Nephron (organoid): ENCODE measurements around the gene DHX8.
A peak's percentile ranks its signal among the peaks of the same experiment; 100 is the strongest.

Source experiments
- H3K27ac Mint-ChIP-seq, 3 experiments: 2 replicates each; pipeline ENCODE4 v1.8.0; 2020; ENCODE audit warnings: mixed read lengths in 3 of 3, mild to moderate bottlenecking in 2 of 3, moderate library complexity in 1 of 3
- H3K27me3 Mint-ChIP-seq: 2 replicates; pipeline ENCODE4 v1.8.0; 2021; ENCODE audit warnings: low read depth, mild to moderate bottlenecking, moderate library complexity, mixed read lengths
- H3K36me3 Mint-ChIP-seq: 2 replicates; pipeline ENCODE4 v1.8.0; 2020; ENCODE audit warnings: low read depth, mixed read lengths
- H3K4me1 Mint-ChIP-seq: 2 replicates; pipeline ENCODE4 v1.8.0; 2020; ENCODE audit warnings: mixed read lengths
- H3K4me3 Mint-ChIP-seq, 3 experiments: 2 replicates each; pipeline ENCODE4 v1.8.0; 2020; ENCODE audit warnings: mild to moderate bottlenecking in 3 of 3, mixed read lengths in 3 of 3, moderate library complexity in 2 of 3
- H3K9me3 Mint-ChIP-seq: 2 replicates; pipeline ENCODE4 v1.8.0; 2020; ENCODE audit warnings: mixed read lengths
- TF ChIP-seq, protein P1 (sequence below), 3 experiments: fragments of 200-600 bp; sonication (generic); IDR thresholded peaks; one replicate each; pipeline ENCODE4 v1.5.0; 2021; ENCODE audit warnings: antibody characterized with exemption in 3 of 3; ENCODE audit not compliant: unreplicated experiment in 3 of 3

Gene DHX8

DNA sequence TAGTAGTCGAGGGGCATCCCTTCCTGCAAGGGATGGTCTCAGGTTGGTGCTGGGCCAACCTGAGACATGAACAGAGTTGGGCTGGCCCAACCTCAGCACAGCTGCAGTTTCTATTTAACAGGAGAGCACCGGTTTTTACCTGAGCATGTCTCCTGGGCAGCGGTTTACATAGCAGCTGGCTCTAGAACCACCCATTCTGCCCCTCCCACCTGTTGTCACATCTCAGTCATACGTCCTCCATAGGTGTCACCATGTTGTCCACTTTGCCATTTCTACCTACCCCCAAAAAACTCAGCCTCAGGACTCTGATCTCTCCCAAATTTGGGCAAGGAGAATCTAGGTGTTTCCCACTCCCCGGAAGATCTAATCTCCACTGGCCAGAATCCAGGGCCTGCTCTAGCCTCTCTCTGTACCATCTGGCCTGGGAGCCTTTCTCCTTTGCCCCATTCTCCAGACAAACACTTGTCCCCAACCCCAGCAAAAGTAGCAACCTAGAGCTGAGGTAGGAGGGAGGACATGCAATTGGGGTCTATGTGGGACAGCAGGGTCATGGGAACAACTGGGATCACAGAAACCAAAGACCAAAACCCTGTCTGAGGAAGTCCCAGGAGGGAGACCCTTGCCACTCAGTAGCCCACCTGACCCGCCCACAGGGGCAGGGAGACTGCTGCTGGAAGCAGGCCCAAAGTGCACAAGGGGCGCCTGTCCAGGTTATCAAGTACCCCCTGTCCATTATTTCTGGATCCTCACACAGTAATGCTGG, 43.3 kb downstream of the DHX8 start:
- TF ChIP-seq, protein P1, sequence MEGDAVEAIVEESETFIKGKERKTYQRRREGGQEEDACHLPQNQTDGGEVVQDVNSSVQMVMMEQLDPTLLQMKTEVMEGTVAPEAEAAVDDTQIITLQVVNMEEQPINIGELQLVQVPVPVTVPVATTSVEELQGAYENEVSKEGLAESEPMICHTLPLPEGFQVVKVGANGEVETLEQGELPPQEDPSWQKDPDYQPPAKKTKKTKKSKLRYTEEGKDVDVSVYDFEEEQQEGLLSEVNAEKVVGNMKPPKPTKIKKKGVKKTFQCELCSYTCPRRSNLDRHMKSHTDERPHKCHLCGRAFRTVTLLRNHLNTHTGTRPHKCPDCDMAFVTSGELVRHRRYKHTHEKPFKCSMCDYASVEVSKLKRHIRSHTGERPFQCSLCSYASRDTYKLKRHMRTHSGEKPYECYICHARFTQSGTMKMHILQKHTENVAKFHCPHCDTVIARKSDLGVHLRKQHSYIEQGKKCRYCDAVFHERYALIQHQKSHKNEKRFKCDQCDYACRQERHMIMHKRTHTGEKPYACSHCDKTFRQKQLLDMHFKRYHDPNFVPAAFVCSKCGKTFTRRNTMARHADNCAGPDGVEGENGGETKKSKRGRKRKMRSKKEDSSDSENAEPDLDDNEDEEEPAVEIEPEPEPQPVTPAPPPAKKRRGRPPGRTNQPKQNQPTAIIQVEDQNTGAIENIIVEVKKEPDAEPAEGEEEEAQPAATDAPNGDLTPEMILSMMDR (IDR thresholded peaks at IDR 0.05; ENCODE audit: unreplicated experiment in 3 of 3), result no peak
- Mint-ChIP-seq H3K9me3 (no peaks in the 10 kb centered on the region), H3K4me3 (no peak overlapping the region), H3K27ac (no peak overlapping the region), H3K27me3 (peaks cover 15% of the 10 kb centered on the region), H3K36me3 (peaks cover 49% of the 10 kb centered on the region), H3K4me1 (peaks cover 37% of the 10 kb centered on the region)

DNA sequence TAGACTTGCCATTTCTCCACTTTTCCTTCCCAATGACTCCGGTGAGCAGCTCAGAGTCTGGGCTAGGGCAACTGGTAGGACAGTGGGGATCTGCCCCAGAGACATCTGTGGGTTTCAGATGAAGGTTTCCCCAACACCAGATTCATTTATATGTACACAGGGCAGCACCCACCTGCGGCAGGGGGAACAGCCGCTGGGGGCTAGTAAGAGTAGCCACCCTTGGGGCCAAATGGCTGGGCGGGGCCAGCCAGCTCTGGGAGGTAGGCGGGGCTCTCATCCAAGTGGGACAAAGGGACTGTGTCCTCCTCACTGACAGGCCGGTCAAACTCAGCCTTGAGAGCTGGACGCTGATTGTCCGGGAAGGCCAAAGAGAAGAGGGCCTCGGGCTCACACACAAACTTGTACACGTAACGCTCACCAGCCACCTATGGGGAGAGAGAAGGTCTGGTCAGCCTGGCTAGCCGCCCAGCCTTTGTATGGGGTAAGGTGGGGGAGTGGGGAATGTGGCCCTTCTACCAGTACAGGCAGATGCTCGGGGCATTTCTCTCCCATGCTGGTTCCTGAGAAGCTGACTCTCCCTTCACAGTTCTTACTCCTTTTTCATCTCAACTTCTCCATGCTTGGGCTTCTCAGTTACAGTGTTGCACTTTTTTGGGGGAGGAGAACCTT, 44.7 kb downstream of the DHX8 start:
- peaks cover 37% of the 10 kb centered on the region for H3K4me1 Mint-ChIP-seq
- no peaks in the 10 kb centered on the region for H3K9me3 Mint-ChIP-seq
- H3K36me3 Mint-ChIP-seq, result peaks cover 45% of the 10 kb centered on the region
- TF ChIP-seq, protein P1 (IDR thresholded peaks at IDR 0.05; ENCODE audit: unreplicated experiment in 3 of 3), result no peak
- H3K27ac Mint-ChIP-seq, result peak overlapping the region in 1 of 3 experiments; percentile 21
- H3K27me3 Mint-ChIP-seq, result peaks cover 18% of the 10 kb centered on the region
- H3K4me3 Mint-ChIP-seq, result no peak overlapping the region

DNA sequence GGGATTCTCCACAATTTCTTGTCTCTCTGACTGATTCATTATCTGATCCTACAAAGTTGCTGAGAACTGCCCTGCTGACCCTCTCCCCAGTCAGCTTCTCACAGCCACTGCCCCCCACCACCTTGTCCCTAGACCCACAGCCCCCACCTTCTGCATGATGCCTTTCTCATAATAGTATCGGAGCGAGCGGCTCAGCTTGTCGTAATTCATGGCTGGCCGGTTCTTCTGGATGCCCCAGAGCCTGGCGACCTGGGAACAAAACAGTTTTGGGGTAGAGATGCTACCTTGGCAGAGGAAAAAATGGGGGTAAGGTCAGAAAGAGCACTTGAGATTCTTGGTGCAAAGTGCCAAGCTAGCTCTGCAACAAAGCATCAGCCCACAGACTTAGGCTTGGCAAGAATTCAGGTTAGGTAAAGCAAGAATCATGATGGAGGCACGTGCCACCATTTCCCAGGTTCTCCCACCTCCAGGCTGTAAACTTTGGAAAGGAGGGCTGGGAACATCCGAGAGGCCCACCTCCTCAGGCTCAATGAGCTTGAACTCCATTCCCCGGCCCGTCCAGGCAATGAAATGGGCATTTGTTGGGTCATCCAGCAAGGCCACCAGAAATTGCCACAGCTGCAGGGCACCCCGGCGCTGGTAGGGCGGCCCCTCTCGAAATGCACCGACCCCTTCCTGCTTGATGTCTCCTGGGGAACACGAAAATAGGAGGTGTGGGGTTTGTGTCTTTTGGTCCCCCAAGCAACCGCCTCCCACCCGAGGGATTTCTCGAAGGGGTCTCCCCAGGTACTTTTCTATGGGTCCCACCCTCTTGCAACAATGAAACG, 45.4 kb downstream of the DHX8 start:
- Mint-ChIP-seq H3K4me3 (no peak overlapping the region), H3K4me1 (peaks cover 37% of the 10 kb centered on the region), H3K36me3 (peaks cover 38% of the 10 kb centered on the region), H3K9me3 (no peaks in the 10 kb centered on the region), H3K27me3 (peaks cover 18% of the 10 kb centered on the region), H3K27ac (peak overlapping the region in 1 of 3 experiments; percentile 21)
- TF ChIP-seq, protein P1 (IDR thresholded peaks at IDR 0.05; ENCODE audit: unreplicated experiment in 3 of 3), result no peak

DNA sequence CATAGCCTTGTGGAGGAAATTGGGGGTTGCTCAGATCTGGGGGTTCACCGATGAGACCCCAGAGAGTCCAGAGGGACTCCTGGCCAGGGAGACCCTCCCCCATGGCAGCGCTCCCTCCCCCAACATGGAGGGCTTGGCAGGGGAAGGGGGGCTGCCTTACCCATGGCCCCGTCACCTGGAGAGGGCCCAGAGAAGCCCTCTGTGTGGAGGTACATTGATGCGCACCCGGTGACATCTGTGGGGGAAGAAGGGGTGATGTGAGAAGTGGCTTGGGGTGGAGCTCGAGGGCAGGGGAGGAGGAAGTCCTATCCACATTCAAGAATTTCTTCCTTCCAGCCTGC, 46.1 kb downstream of the DHX8 start:
- Mint-ChIP-seq H3K9me3 (no peaks in the 10 kb centered on the region), H3K27me3 (peaks cover 18% of the 10 kb centered on the region), H3K36me3 (peaks cover 31% of the 10 kb centered on the region), H3K4me3 (peak overlapping the region; percentile 63 to 74 (median 67)), H3K4me1 (peaks cover 37% of the 10 kb centered on the region), H3K27ac (peak overlapping the region; percentile 84 to 96 (median 95))
- TF ChIP-seq, protein P1 (IDR thresholded peaks at IDR 0.05; ENCODE audit: unreplicated experiment in 3 of 3), result no peak

- peaks cover 22% of the 10 kb centered on the region for H3K27me3 Mint-ChIP-seq
- TF ChIP-seq, protein P1 (IDR thresholded peaks at IDR 0.05; ENCODE audit: unreplicated experiment in 3 of 3), result no peak
- peak overlapping the region; percentile 84 to 96 (median 95) for H3K27ac Mint-ChIP-seq
- H3K4me3 Mint-ChIP-seq, result peak overlapping the region; percentile 63 to 74 (median 67)
- peaks cover 26% of the 10 kb centered on the region for H3K36me3 Mint-ChIP-seq
- no peaks in the 10 kb centered on the region for H3K9me3 Mint-ChIP-seq
- H3K4me1 Mint-ChIP-seq, result peaks cover 33% of the 10 kb centered on the region
Observed at GRCh38 chr17:43530288-43531081, 46.7 kb downstream of the DHX8 start.
